Liver (tissue), 9 donors: Measurements from ENCODE around the gene KRCC1. TPM values are rescaled to one million over a fixed set of nuclear protein-coding genes. Genes with fewer than 3 reads are reported as not detected.

Experiments used
- DNase-seq: peaks from one replicate; pipeline ENCODE4 v3.0.0-alpha.2; 2017; ENCODE audit warnings: low spot score
- H3K27ac ChIP-seq, 2 donors: one replicate each; pipeline ENCODE4 v1.7.0; 2013; ENCODE audit warnings: inconsistent platforms in 2 of 2, low read length in 2 of 2, control low read depth in 1 of 2, low read depth in 1 of 2, mild to moderate bottlenecking in 1 of 2
- H3K27me3 ChIP-seq, 4 donors: one replicate each; pipeline versions ENCODE4 v1.6.1 to v1.7.0; 2013; ENCODE audit warnings: low read length in 3 of 4, inconsistent platforms in 1 of 4, mild to moderate bottlenecking in 1 of 4, moderate library complexity in 1 of 4; ENCODE audit not compliant: control insufficient read depth in 4 of 4, insufficient read depth in 4 of 4
- H3K36me3 ChIP-seq, 4 donors: one replicate each; pipeline versions ENCODE4 v1.6.1 to v1.7.0; 2013; ENCODE audit warnings: low read length in 3 of 4, mild to moderate bottlenecking in 3 of 4, low read depth in 1 of 4, moderate library complexity in 1 of 4; ENCODE audit not compliant: control insufficient read depth in 4 of 4, insufficient read depth in 3 of 4
- H3K4me1 ChIP-seq, 4 donors: one replicate each; pipeline versions ENCODE4 v1.6.1 to v1.7.0; 2013; ENCODE audit warnings: low read length in 3 of 4, mild to moderate bottlenecking in 3 of 4, moderate library complexity in 1 of 4; ENCODE audit not compliant: control insufficient read depth in 4 of 4, insufficient read depth in 4 of 4
- H3K4me3 ChIP-seq, 3 donors: one replicate each; pipeline versions ENCODE4 v1.6.1 to v1.7.0; 2013; ENCODE audit warnings: low read length in 3 of 3, control low read depth in 1 of 3, low read depth in 1 of 3, mild to moderate bottlenecking in 1 of 3
- H3K9ac ChIP-seq, 2 donors: one replicate each; pipeline ENCODE4 v1.7.0; 2013; ENCODE audit warnings: low read length in 2 of 2, mild to moderate bottlenecking in 2 of 2, moderate library complexity in 2 of 2, control low read depth in 1 of 2, low read depth in 1 of 2
- H3K9me3 ChIP-seq, 4 donors: one replicate each; pipeline versions ENCODE4 v1.6.1 to v1.7.0; 2013; ENCODE audit warnings: low read length in 3 of 4; ENCODE audit not compliant: control insufficient read depth in 4 of 4
- EGR1 ChIP-seq, 2 donors: IDR thresholded peaks; 2 replicates each; pipeline ENCODE4 v1.6.1; 2016 to 2018; ENCODE audit warnings: antibody characterized with exemption in 2 of 2, low read depth in 2 of 2
- FOXA1 ChIP-seq: IDR thresholded peaks from 2 replicates; pipeline ENCODE4 v1.6.1; 2016; ENCODE audit warnings: antibody characterized with exemption
- FOXA2 ChIP-seq: IDR thresholded peaks from 2 replicates; pipeline ENCODE4 v1.6.1; 2016; ENCODE audit warnings: antibody characterized with exemption
- GABPA ChIP-seq, 2 donors: IDR thresholded peaks in 1 of 2; conservative IDR thresholded peaks in 1 of 2; 2 replicates each; pipeline ENCODE4 v1.6.1; 2016; ENCODE audit warnings: antibody characterized with exemption in 2 of 2, mild to moderate bottlenecking in 1 of 2, moderate library complexity in 1 of 2
- HNF4A ChIP-seq, 2 donors: conservative IDR thresholded peaks; 2 replicates each; pipeline ENCODE4 v1.6.1; 2016; ENCODE audit warnings: antibody characterized with exemption in 2 of 2, mild to moderate bottlenecking in 2 of 2
- HNF4G ChIP-seq: IDR thresholded peaks from 2 replicates; pipeline ENCODE4 v1.6.1; 2016; ENCODE audit warnings: antibody characterized with exemption
- JUND ChIP-seq, 2 donors: IDR thresholded peaks; 2 replicates each; pipeline ENCODE4 v1.6.1; 2016; ENCODE audit warnings: antibody characterized with exemption in 2 of 2
- NR2F2 ChIP-seq: IDR thresholded peaks from 2 replicates; pipeline ENCODE4 v1.6.1; 2016; ENCODE audit warnings: antibody characterized with exemption
- RAD21 ChIP-seq, 2 donors: IDR thresholded peaks; 2 replicates each; pipeline ENCODE4 v1.6.1; 2016; ENCODE audit warnings: antibody characterized with exemption in 2 of 2, mild to moderate bottlenecking in 2 of 2
- REST ChIP-seq: IDR thresholded peaks from 2 replicates; pipeline ENCODE4 v1.6.1; 2016; ENCODE audit warnings: antibody characterized with exemption, mild to moderate bottlenecking
- RXRA ChIP-seq, 2 donors: IDR thresholded peaks; 2 replicates each; pipeline ENCODE4 v1.6.1; 2017 to 2018; ENCODE audit warnings: antibody characterized with exemption in 2 of 2, mild to moderate bottlenecking in 1 of 2
- SP1 ChIP-seq: IDR thresholded peaks from 2 replicates; pipeline ENCODE4 v1.6.1; 2018; ENCODE audit warnings: antibody characterized with exemption, mild to moderate bottlenecking
- TAF1 ChIP-seq: conservative IDR thresholded peaks from 2 replicates; pipeline ENCODE4 v1.6.1; 2016; ENCODE audit warnings: antibody characterized with exemption, mild to moderate bottlenecking
- YY1 ChIP-seq: IDR thresholded peaks from 2 replicates; pipeline ENCODE4 v1.6.1; 2016; ENCODE audit warnings: antibody characterized with exemption, mild to moderate bottlenecking
- ZBTB33 ChIP-seq: IDR thresholded peaks from 2 replicates; pipeline ENCODE4 v1.6.1; 2016; ENCODE audit warnings: antibody characterized with exemption
- WGBS: extraction: QIAGEN DNeasy Blood & Tissue Kit; methylation state at CpG from one replicate; pipeline ENCODE4 v1.1.7; 2013; 5-methylcytosine and 5-hydroxymethylcytosine counted together
- polyA plus RNA-seq, 2 donors: library from polyadenylated mRNA; stranded (reverse) in 1 of 2; unstranded in 1 of 2; fragments of 200-250 nt in 1 of 2; fragments of >200 nt in 1 of 2; fragmentation: Nextera tagmentation in 1 of 2; extraction: Ambion mirVana in 1 of 2; gene quantifications; one replicate each; pipeline versions ENCODE4 v1.2.1 to v1.2.3, GENCODE V29; 2013 to 2015
- total RNA-seq, 2 donors: library from RNA; depleted of rRNA; stranded (reverse); fragments of >200 nt; gene quantifications; one replicate each; pipeline ENCODE4 v1.2.3, GENCODE V29; 2014
- TF ChIP-seq, protein P1 (sequence below): fragments of 150-350 bp; IDR thresholded peaks from 2 replicates; pipeline ENCODE4 v1.5.1; 2017; ENCODE audit warnings: improper control_type of control experiment, low read depth, low read length; ENCODE audit not compliant: missing input control
- TF ChIP-seq, protein P2 (sequence below): IDR thresholded peaks from 2 replicates; pipeline ENCODE4 v1.6.1; 2016; ENCODE audit warnings: antibody characterized with exemption
- TF ChIP-seq, protein P3 (sequence below): IDR thresholded peaks from 2 replicates; pipeline ENCODE4 v1.6.1; 2016; ENCODE audit warnings: antibody characterized with exemption
- donor health status: healthy.
- donor health status: healthy.
- donor health status: healthy.
- donor health status: healthy.
- donor health status: healthy.

Gene KRCC1
- total and polyA plus RNA-seq, 4 donors, result 7.0 to 14.8 (median 11.5) TPM

GRCh38 chr2:88042476-88042875 lies 13.1 kb downstream of the KRCC1 start:
- Histone ChIP-seq H3K4me1 (peaks cover 0 to 9% (median 1%) of the 10 kb centered on the region in 4 donors), H3K9ac (no peak overlapping the region), H3K36me3 (no peaks in the 10 kb centered on the region), H3K4me3 (no peak overlapping the region), H3K27ac (no peak overlapping the region), H3K9me3 (no peaks in the 10 kb centered on the region), H3K27me3 (no peaks in the 10 kb centered on the region)
- DNase-seq, result no peak
- WGBS, result 98% methylated on average over 5 of the region's 5 CpGs
- TF ChIP-seq YY1 (no peak), ZBTB33 (no peak), EGR1 (IDR thresholded peaks at IDR 0.05; ENCODE audit: low read depth in 2 of 2) (no peak), TAF1 (no peak), GABPA (IDR thresholded peaks at IDR 0.05 in 1 of 2, conservative IDR thresholded peaks at IDR 0.05 in 1 of 2) (no peak), FOXA2 (no peak), JUND (IDR thresholded peaks at IDR 0.05) (no peak), SP1 (no peak), NR2F2 (no peak), HNF4G (no peak), HNF4A (conservative IDR thresholded peaks at IDR 0.05) (no peak), RXRA (IDR thresholded peaks at IDR 0.05) (no peak), RAD21 (IDR thresholded peaks at IDR 0.05) (no peak), FOXA1 (no peak), REST (no peak)
- TF ChIP-seq, protein P1, sequence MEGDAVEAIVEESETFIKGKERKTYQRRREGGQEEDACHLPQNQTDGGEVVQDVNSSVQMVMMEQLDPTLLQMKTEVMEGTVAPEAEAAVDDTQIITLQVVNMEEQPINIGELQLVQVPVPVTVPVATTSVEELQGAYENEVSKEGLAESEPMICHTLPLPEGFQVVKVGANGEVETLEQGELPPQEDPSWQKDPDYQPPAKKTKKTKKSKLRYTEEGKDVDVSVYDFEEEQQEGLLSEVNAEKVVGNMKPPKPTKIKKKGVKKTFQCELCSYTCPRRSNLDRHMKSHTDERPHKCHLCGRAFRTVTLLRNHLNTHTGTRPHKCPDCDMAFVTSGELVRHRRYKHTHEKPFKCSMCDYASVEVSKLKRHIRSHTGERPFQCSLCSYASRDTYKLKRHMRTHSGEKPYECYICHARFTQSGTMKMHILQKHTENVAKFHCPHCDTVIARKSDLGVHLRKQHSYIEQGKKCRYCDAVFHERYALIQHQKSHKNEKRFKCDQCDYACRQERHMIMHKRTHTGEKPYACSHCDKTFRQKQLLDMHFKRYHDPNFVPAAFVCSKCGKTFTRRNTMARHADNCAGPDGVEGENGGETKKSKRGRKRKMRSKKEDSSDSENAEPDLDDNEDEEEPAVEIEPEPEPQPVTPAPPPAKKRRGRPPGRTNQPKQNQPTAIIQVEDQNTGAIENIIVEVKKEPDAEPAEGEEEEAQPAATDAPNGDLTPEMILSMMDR, result no peak
- TF ChIP-seq, protein P2, sequence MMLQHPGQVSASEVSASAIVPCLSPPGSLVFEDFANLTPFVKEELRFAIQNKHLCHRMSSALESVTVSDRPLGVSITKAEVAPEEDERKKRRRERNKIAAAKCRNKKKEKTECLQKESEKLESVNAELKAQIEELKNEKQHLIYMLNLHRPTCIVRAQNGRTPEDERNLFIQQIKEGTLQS, result no peak
- TF ChIP-seq, protein P3, sequence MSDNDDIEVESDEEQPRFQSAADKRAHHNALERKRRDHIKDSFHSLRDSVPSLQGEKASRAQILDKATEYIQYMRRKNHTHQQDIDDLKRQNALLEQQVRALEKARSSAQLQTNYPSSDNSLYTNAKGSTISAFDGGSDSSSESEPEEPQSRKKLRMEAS, result no peak
